NCI-H2196 (cell line): ENCODE measurements around the gene EMC10.

Experiments used
- DNase-seq: peaks from one replicate; lab custom pipeline; 2025; ENCODE audit not compliant: unreplicated experiment; lab: John Stamatoyannopoulos, UW

Gene EMC10

GRCh38 chr19:50477751-50478515, 1.6 kb downstream of the EMC10 start:
- DNase-seq: no peak

DNA sequence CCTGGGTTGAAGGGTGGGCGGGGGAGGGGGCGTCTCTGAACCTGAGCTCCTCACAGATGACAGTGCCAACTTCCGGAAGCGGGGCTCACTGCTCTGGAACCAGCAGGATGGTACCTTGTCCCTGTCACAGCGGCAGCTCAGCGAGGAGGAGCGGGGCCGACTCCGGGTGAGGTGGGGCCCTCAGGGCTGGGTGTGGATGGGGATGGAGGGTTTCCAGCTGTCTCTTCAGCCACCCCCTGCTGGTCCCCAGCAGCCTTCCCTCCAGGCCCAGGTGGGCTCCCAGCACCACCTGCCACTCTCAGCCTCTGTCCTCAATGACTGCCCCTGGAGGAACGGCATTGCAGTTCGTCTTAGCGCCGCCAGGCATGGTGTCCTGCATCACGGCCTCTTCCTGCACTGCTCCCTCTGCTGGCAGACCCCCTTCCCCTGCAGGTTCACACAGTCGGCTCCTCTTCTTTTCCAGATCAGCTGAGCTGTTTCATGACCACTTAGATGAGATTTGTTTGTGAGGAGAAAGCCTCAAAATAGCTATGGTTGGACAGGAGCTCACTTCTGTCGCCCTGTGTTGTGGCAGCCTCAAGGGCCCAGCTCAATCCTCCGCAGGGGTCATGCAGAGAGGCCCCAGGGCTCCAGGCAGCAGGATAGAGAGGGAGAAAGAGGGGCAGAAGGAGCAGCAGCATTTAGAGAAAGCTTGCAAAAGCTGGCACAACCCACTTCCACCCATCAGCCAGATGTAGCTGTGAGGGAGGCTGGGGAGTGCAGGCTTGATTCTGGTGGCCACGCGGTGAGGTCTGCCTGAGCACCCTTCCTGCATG, 2.8 kb downstream of the EMC10 start:
- peak; percentile 5 for DNase-seq

DNA sequence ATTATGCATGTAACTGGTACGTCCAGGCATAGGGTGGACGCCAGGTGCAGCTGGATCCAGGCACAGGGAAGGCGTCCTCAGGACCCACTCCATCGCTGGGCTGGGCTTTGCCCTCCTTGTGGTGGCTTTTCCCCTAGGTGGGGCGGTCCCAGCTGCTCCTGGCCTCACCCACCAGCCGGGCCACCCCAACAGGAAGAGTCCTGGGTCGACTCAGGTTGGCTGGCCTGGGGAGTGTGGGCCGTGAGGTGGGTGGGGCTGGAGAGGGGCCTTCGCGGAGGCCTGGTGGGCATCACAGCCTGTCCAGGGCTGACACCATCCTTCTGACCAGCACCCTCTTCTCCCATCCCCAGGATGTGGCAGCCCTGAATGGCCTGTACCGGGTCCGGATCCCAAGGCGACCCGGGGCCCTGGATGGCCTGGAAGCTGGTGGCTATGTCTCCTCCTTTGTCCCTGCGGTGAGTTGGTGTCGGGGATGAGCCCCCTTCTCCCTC, 3.5 kb downstream of the EMC10 start:
- no peak for DNase-seq

GRCh38 chr19:50480281-50481111, 4.2 kb downstream of the EMC10 start:
- no peak for DNase-seq

- DNase-seq: no peak
Measured at GRCh38 chr19:50481351-50482149, 5.2 kb downstream of the EMC10 start.

GRCh38 chr19:50482271-50482855, 6.1 kb downstream of the EMC10 start:
- no peak for DNase-seq

GRCh38 chr19:50482916-50483315, 6.6 kb downstream of the EMC10 start:
- no peak for DNase-seq

DNA sequence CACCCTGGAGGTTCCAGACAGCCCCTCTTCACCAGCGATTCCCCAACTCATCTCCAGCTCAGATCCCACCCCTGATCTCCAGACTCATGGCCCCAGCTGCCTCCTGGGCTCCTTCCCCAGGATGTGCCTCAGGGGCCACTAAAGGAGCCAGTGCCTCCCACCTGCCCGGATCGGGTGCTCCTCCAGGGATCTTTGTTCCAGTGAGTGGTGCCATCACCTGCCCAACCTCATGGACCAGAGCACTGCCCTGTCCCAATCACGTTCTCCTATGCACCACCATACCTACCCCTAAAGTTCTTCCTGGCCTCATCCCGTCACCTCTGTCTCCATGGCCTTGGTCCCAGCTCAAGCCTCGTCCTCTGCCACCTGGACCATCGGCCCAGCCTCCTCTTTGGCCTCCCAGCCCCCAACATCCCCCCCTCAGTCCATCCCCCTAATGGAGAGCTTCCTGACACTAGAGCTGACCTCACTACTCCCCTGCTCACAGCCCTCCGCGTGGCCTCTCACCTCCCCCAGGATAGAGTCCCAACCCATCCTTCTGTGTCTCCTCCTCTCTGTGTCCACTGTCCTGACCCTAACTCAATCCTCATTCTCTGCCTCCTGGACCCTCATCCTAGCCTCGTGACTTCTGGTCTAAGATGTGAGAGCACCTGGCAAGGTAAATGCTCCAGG, 9.1 kb downstream of the EMC10 start:
- no peak for DNase-seq

DNA sequence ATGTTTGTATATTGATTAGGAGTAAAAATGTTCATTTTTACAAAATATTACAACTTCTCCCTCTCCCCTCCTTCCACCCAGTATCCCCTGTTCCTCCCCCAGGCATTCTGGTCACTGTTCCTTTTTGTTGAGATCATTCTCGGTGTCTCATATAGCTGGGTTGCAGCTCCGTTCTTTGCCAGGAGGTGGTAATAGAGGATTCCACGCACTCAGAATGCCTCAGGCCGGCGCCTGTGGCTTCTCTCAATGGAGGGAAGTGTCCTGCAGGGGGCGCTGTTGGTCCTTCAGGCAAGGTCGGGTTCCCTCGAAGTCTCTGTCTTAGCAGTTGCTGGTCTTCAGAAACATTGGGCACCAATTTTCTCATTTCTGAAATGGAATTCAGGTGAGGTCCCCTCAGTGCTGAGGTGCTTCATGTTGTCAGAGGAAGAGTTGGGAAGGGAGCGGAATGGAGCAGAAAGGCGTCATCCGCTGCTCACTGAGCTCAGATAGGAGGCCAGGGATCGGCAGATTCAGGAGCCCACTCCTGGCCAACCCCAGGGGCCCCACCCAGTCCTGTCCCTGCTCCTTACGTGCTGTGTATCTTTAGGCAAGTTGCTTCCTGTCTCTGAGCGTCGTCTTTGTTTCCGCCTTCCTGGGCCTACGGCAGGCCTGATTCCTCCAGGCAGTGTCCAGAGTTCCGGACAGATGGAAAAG, 10.7 kb downstream of the EMC10 start:
- peak; percentile 38 for DNase-seq

DNA sequence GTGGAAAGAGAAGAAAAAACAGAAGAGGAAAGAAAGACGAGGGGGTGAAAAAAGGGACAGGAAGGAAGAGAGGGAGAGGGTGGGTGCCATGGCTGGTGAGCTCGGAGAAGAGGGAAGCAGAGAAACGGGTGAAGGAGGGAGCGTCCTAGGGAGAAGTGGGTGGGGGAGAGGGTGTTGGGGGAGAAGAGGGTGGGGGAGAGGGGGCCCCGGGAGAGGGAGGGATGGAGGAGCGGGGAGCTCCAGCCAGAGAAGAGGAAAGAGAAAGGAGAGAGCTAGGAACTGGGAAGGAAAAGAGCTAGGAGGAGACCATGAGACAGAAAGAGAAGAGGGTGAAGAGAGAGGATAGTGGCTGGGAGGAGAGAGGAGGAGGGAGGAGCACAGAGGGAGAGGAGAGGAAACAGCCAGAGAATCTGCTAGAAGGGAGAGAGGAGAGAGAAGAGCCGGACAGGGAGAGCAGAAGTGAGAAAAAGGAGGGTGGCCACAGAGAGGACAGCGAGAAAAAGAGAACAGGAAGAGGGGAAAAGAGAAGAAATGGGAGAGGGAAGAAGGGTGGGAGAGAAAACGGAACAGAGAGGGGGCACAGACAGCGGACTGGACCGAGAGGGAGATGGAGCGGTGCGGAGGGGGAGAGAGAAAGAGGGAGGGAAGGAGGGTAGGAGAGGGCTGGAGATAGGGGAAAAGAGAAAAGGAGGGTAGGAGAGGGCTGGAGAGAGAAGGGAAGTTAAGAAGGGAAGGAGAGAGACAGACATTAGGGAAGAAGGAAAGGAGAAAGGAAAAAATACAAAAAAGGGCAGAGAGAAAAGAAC, 12.3 kb downstream of the EMC10 start:
- DNase-seq: no peak

- DNase-seq: no peak
Measured at GRCh38 chr19:50489461-50490011, 13.2 kb downstream of the EMC10 start.

GRCh38 chr19:50490411-50490811, 14.1 kb downstream of the EMC10 start:
- DNase-seq: no peak

- DNase-seq: no peak
Measured at GRCh38 chr19:50490991-50491472, 14.7 kb downstream of the EMC10 start.

- no peak for DNase-seq
Measured at GRCh38 chr19:50492303-50493052, 16.2 kb downstream of the EMC10 start.

DNA sequence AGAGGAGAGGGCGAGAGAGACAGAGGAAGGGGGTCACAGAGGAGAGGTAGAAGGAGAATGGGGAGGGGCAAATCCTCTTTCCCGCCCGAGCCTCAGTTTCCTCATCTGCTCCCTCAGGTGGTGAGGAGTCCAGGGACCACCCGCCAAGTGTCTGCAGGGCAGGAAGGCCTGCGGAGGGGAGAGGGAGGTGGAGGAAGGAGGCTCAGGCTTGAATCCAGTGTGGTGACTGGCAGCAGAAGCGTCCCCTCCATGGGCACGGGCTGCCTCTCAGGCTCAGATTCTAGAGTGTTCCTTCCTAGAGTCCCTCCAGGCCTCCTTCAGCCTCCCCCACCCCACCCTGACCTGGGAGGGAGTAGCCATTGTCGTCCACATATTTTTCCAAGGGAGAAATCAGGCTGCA, 16.9 kb downstream of the EMC10 start:
- DNase-seq: no peak

GRCh38 chr19:50494186-50495019, 18.1 kb downstream of the EMC10 start:
- DNase-seq: no peak
